ENCODE data around the gene CNTNAP2. TPM values are rescaled to one million over a fixed set of nuclear protein-coding genes. Genes with fewer than 3 reads are reported as not detected.

Gene CNTNAP2
- total and polyA plus RNA-seq, 7 experiments from 2014 or later, result 0.02 to 0.48 (median 0.24) TPM; not detected in 2

- Histone ChIP-seq H3K4me1 (ENCODE audit: control insufficient read depth in 2 of 2, insufficient read depth in 2 of 2, low read length in 2 of 2) (no peaks in the 10 kb centered on the region), H3K27me3 (ENCODE audit: control insufficient read depth in 2 of 2, insufficient read depth in 2 of 2, low read length in 2 of 2) (no peaks in the 10 kb centered on the region), H3K4me3 (ENCODE audit: low read length) (no peak overlapping the region), H3K36me3 (ENCODE audit: control insufficient read depth in 2 of 3, insufficient read depth in 3 of 3, low read length in 3 of 3) (no peaks in the 10 kb centered on the region), H3K9me3 (ENCODE audit: control insufficient read depth in 2 of 3, low read length in 3 of 3) (no peaks in the 10 kb centered on the region), H3K27ac (ENCODE audit: low read depth, low read length) (no peak overlapping the region)
- ChIA-PET CTCF (no interaction called here), POLR2A (no interaction called here)
- no peak for DNase-seq
- Mint-ChIP-seq H3K27me3 (no peaks in the 10 kb centered on the region), H3K4me1 (no peaks in the 10 kb centered on the region), H3K9me3 (peaks cover 0 to 24% (median 6%) of the 10 kb centered on the region in 11 donors), H3K4me3 (no peak overlapping the region), H3K27ac (no peak overlapping the region), H3K36me3 (no peaks in the 10 kb centered on the region)
- intact Hi-C loops (cut with micrococcal nuclease), result no loop called here
- ATAC-seq, result no peak
These were observed 1450.4 kb downstream of the CNTNAP2 start for GRCh38 chr7:147567043-147567442.

GRCh38 chr7:147569116-147569913 is 1452.7 kb downstream of the CNTNAP2 start:
- H3K9me3 Mint-ChIP-seq, result peaks cover 0 to 25% (median 6%) of the 10 kb centered on the region in 11 donors
- no peaks in the 10 kb centered on the region for H3K27me3 Mint-ChIP-seq
- H3K9me3 ChIP-seq (ENCODE audit: control insufficient read depth in 2 of 3, low read length in 3 of 3), result no peaks in the 10 kb centered on the region
- no peak overlapping the region for H3K4me3 Mint-ChIP-seq
- no peaks in the 10 kb centered on the region for H3K4me1 ChIP-seq (ENCODE audit: control insufficient read depth in 2 of 2, insufficient read depth in 2 of 2, low read length in 2 of 2)
- no peaks in the 10 kb centered on the region for H3K4me1 Mint-ChIP-seq
- no peaks in the 10 kb centered on the region for H3K27me3 ChIP-seq (ENCODE audit: control insufficient read depth in 2 of 2, insufficient read depth in 2 of 2, low read length in 2 of 2)
- ATAC-seq (no peak), DNase-seq (no peak)
- CTCF ChIA-PET, result no interaction called here
- H3K27ac ChIP-seq (ENCODE audit: low read depth, low read length), result no peak overlapping the region
- no peaks in the 10 kb centered on the region for H3K36me3 ChIP-seq (ENCODE audit: control insufficient read depth in 2 of 3, insufficient read depth in 3 of 3, low read length in 3 of 3)
- intact Hi-C loops (cut with micrococcal nuclease), result no loop called here
- H3K4me3 ChIP-seq (ENCODE audit: low read length), result no peak overlapping the region
- no peaks in the 10 kb centered on the region for H3K36me3 Mint-ChIP-seq
- no peak overlapping the region for H3K27ac Mint-ChIP-seq
- POLR2A ChIA-PET, result no interaction called here

- H3K9me3 Mint-ChIP-seq, result peaks cover 0 to 19% (median 8%) of the 10 kb centered on the region in 11 donors
- H3K36me3 Mint-ChIP-seq, result no peaks in the 10 kb centered on the region
- H3K27ac ChIP-seq (ENCODE audit: low read depth, low read length), result no peak overlapping the region
- ATAC-seq, result no peak
- ChIA-PET CTCF (no interaction called here), POLR2A (no interaction called here)
- no peak for DNase-seq
- H3K4me1 Mint-ChIP-seq, result peaks cover 0 to 1% (median 0%) of the 10 kb centered on the region in 7 donors
- no peaks in the 10 kb centered on the region for H3K4me1 ChIP-seq (ENCODE audit: control insufficient read depth in 2 of 2, insufficient read depth in 2 of 2, low read length in 2 of 2)
- H3K27me3 Mint-ChIP-seq, result no peaks in the 10 kb centered on the region
- intact Hi-C loops (cut with micrococcal nuclease), result no loop called here
- H3K27ac Mint-ChIP-seq, result no peak overlapping the region
- H3K4me3 Mint-ChIP-seq, result no peak overlapping the region
- no peaks in the 10 kb centered on the region for H3K9me3 ChIP-seq (ENCODE audit: control insufficient read depth in 2 of 3, low read length in 3 of 3)
- no peaks in the 10 kb centered on the region for H3K27me3 ChIP-seq (ENCODE audit: control insufficient read depth in 2 of 2, insufficient read depth in 2 of 2, low read length in 2 of 2)
- H3K4me3 ChIP-seq (ENCODE audit: low read length), result no peak overlapping the region
- no peaks in the 10 kb centered on the region for H3K36me3 ChIP-seq (ENCODE audit: control insufficient read depth in 2 of 3, insufficient read depth in 3 of 3, low read length in 3 of 3)
These were observed 1453.8 kb downstream of the CNTNAP2 start for GRCh38 chr7:147570390-147570789.

GRCh38 chr7:147571436-147572185 is 1455.0 kb downstream of the CNTNAP2 start:
- no peak for ATAC-seq
- no peaks in the 10 kb centered on the region for H3K27me3 ChIP-seq (ENCODE audit: control insufficient read depth in 2 of 2, insufficient read depth in 2 of 2, low read length in 2 of 2)
- Mint-ChIP-seq H3K27me3 (no peaks in the 10 kb centered on the region), H3K27ac (no peak overlapping the region), H3K4me3 (no peak overlapping the region), H3K9me3 (peaks cover 0 to 14% (median 6%) of the 10 kb centered on the region in 11 donors), H3K36me3 (no peaks in the 10 kb centered on the region), H3K4me1 (peaks cover 0 to 1% (median 0%) of the 10 kb centered on the region in 7 donors)
- CTCF ChIA-PET, result no interaction called here
- intact Hi-C loops (cut with micrococcal nuclease), result no loop called here
- no peak for DNase-seq
- H3K4me3 ChIP-seq (ENCODE audit: low read length), result no peak overlapping the region
- H3K9me3 ChIP-seq (ENCODE audit: control insufficient read depth in 2 of 3, low read length in 3 of 3), result no peaks in the 10 kb centered on the region
- POLR2A ChIA-PET, result no interaction called here
- H3K36me3 ChIP-seq (ENCODE audit: control insufficient read depth in 2 of 3, insufficient read depth in 3 of 3, low read length in 3 of 3), result no peaks in the 10 kb centered on the region
- H3K4me1 ChIP-seq (ENCODE audit: control insufficient read depth in 2 of 2, insufficient read depth in 2 of 2, low read length in 2 of 2), result no peaks in the 10 kb centered on the region
- H3K27ac ChIP-seq (ENCODE audit: low read depth, low read length), result no peak overlapping the region

GRCh38 chr7:147578196-147578595 is 1461.6 kb downstream of the CNTNAP2 start:
- Mint-ChIP-seq H3K36me3 (no peaks in the 10 kb centered on the region), H3K4me3 (no peak overlapping the region), H3K9me3 (peaks cover 0 to 6% (median 1%) of the 10 kb centered on the region in 11 donors), H3K4me1 (peaks cover 0 to 1% (median 0%) of the 10 kb centered on the region in 7 donors), H3K27me3 (no peaks in the 10 kb centered on the region), H3K27ac (no peak overlapping the region)
- POLR2A ChIA-PET, result no interaction called here
- CTCF ChIA-PET, result no interaction called here
- no peaks in the 10 kb centered on the region for H3K36me3 ChIP-seq (ENCODE audit: control insufficient read depth in 2 of 3, insufficient read depth in 3 of 3, low read length in 3 of 3)
- H3K27ac ChIP-seq (ENCODE audit: low read depth, low read length), result no peak overlapping the region
- no peaks in the 10 kb centered on the region for H3K27me3 ChIP-seq (ENCODE audit: control insufficient read depth in 2 of 2, insufficient read depth in 2 of 2, low read length in 2 of 2)
- ATAC-seq, result no peak
- no peak for DNase-seq
- H3K9me3 ChIP-seq (ENCODE audit: control insufficient read depth in 2 of 3, low read length in 3 of 3), result no peaks in the 10 kb centered on the region
- intact Hi-C loops (cut with micrococcal nuclease), result no loop called here
- H3K4me3 ChIP-seq (ENCODE audit: low read length), result no peak overlapping the region
- H3K4me1 ChIP-seq (ENCODE audit: control insufficient read depth in 2 of 2, insufficient read depth in 2 of 2, low read length in 2 of 2), result no peaks in the 10 kb centered on the region

- Histone ChIP-seq H3K4me1 (ENCODE audit: control insufficient read depth in 2 of 2, insufficient read depth in 2 of 2, low read length in 2 of 2) (no peaks in the 10 kb centered on the region), H3K27ac (ENCODE audit: low read depth, low read length) (no peak overlapping the region), H3K36me3 (ENCODE audit: control insufficient read depth in 2 of 3, insufficient read depth in 3 of 3, low read length in 3 of 3) (no peaks in the 10 kb centered on the region), H3K4me3 (ENCODE audit: low read length) (no peak overlapping the region), H3K9me3 (ENCODE audit: control insufficient read depth in 2 of 3, low read length in 3 of 3) (no peaks in the 10 kb centered on the region), H3K27me3 (ENCODE audit: control insufficient read depth in 2 of 2, insufficient read depth in 2 of 2, low read length in 2 of 2) (no peaks in the 10 kb centered on the region)
- ATAC-seq (no peak), DNase-seq (no peak)
- peaks cover 0 to 1% (median 0%) of the 10 kb centered on the region in 7 donors for H3K4me1 Mint-ChIP-seq
- intact Hi-C loops (cut with micrococcal nuclease), result no loop called here
- ChIA-PET CTCF (no interaction called here), POLR2A (no interaction called here)
- no peak overlapping the region for H3K4me3 Mint-ChIP-seq
- no peaks in the 10 kb centered on the region for H3K27me3 Mint-ChIP-seq
- H3K27ac Mint-ChIP-seq, result no peak overlapping the region
- H3K36me3 Mint-ChIP-seq, result no peaks in the 10 kb centered on the region
- H3K9me3 Mint-ChIP-seq, result peaks cover 0 to 6% (median 2%) of the 10 kb centered on the region in 11 donors
These were observed 1462.5 kb downstream of the CNTNAP2 start for GRCh38 chr7:147579148-147579547.
